ENCODE measurements around the gene DCAF7.

DCAF7 gene, protein sequence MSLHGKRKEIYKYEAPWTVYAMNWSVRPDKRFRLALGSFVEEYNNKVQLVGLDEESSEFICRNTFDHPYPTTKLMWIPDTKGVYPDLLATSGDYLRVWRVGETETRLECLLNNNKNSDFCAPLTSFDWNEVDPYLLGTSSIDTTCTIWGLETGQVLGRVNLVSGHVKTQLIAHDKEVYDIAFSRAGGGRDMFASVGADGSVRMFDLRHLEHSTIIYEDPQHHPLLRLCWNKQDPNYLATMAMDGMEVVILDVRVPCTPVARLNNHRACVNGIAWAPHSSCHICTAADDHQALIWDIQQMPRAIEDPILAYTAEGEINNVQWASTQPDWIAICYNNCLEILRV

DNA sequence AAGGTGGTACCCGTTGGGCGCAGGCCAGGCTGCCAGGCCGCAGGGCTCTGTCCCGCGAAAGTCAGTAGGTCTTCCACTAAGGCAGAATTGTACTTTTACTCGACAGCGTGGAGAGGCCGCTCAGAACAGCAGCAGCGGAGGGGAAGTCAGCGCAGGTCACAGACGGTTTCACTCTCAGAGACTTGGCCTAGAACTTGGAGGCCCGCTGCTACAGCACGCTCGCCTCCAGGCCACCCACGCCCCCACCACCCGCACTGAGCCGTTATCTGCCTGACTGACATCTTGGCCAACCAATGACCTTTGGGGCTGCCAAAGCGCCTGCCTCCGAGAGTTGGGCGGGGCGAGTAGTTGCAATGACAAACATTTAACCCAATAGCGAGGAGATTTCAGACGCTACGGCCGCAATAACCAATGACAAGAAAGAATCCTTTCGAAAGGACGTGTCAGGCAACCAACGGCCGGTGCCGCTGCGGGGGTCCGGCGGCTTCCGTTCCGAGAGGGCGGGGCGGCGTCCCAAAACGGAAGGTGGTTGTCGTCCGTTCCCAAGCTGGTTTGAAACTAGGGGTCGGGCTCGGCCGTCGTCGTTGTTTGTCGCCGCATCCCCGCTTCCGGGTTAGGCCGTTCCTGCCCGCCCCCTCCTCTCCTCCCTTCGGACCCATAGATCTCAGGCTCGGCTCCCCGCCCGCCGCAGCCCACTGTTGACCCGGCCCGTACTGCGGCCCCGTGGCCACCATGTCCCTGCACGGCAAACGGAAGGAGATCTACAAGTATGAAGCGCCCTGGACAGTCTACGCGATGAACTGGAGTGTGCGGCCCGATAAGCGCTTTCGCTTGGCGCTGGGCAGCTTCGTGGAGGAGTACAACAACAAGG is at the start of gene DCAF7:
Gene DCAF7, plus strand, starts transcription at position 532 of the 871 bp plus-strand sequence. Its CDS starts 201 bp downstream, at position 733.
- DNase-seq (ENCODE audit: low spot score): peak; percentile 99

GRCh38 chr17:63500543-63501390 is 49.5 kb upstream of the DCAF7 start:
- DNase-seq (ENCODE audit: low spot score): no peak

DNA sequence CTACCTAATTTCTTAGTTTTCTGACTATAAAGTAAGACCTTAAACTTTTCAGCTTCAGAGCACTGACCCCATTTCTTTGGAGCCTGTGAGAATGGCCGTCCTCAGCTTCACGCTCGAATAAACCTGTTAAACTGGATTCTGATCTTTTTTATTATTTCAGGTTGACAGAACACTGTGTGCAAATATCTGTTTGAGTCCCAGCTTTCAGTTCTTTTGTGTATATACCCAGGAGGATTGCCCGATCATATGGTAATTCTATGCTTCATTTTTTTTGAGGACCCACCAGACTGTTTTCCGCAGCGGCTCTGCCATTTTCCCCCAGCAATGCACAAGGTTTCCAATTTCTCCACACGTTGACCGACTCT is 47.0 kb upstream of the DCAF7 start:
- no peak for DNase-seq (ENCODE audit: low spot score)

DNA sequence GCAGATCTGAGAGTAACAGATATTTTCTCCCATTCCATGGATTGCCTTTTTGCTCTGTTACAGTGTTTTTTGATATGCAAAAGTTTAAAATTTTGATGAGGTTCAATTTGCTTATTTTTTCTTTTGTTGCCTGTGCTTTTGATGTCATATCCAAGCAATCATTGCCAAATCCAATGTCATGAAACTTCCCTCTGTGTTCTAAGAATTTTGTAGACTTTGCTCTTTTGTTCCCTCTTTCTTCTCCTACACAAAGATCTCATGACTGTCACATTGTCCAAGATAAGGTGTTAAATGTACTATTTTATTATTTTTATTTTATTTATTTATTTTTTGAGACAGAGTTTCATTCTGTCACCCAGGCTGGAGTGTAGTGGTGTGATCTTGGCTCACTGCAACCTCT is 46.0 kb upstream of the DCAF7 start:
- DNase-seq (ENCODE audit: low spot score): no peak

GRCh38 chr17:63505341-63505740 is 44.9 kb upstream of the DCAF7 start:
- no peak for DNase-seq (ENCODE audit: low spot score)

GRCh38 chr17:63506627-63507026 is 43.6 kb upstream of the DCAF7 start:
- no peak for DNase-seq (ENCODE audit: low spot score)

- DNase-seq (ENCODE audit: low spot score): no peak
Measured at GRCh38 chr17:63511331-63511730, 38.9 kb upstream of the DCAF7 start.

GRCh38 chr17:63512388-63512787 is 37.9 kb upstream of the DCAF7 start:
- DNase-seq (ENCODE audit: low spot score): no peak

- no peak for DNase-seq (ENCODE audit: low spot score)
Measured at GRCh38 chr17:63512896-63513644, 37.2 kb upstream of the DCAF7 start.

- no peak for DNase-seq (ENCODE audit: low spot score)
Measured at GRCh38 chr17:63514477-63514876, 35.8 kb upstream of the DCAF7 start.

DNA sequence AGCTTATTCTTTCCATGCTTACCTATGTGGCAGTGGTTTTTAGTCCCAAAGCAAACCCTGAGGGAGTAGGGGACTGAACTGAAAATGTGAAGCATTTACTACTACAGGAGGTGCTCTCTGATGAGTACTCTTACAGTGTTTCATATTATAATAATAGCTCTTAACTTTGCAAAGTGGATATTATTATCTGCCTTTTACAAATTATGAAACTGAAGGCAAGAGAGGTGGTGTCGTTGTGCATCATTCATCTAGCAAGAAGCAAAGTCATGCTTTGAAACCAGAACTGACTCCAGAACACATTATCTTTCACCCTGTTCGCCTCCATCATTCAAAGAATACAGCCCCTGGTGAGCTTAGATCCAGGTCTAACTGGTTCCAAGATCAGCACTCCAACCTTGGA is 35.3 kb upstream of the DCAF7 start:
- DNase-seq (ENCODE audit: low spot score): no peak

- DNase-seq (ENCODE audit: low spot score): no peak
Measured at GRCh38 chr17:63515426-63515825, 34.9 kb upstream of the DCAF7 start.

DNA sequence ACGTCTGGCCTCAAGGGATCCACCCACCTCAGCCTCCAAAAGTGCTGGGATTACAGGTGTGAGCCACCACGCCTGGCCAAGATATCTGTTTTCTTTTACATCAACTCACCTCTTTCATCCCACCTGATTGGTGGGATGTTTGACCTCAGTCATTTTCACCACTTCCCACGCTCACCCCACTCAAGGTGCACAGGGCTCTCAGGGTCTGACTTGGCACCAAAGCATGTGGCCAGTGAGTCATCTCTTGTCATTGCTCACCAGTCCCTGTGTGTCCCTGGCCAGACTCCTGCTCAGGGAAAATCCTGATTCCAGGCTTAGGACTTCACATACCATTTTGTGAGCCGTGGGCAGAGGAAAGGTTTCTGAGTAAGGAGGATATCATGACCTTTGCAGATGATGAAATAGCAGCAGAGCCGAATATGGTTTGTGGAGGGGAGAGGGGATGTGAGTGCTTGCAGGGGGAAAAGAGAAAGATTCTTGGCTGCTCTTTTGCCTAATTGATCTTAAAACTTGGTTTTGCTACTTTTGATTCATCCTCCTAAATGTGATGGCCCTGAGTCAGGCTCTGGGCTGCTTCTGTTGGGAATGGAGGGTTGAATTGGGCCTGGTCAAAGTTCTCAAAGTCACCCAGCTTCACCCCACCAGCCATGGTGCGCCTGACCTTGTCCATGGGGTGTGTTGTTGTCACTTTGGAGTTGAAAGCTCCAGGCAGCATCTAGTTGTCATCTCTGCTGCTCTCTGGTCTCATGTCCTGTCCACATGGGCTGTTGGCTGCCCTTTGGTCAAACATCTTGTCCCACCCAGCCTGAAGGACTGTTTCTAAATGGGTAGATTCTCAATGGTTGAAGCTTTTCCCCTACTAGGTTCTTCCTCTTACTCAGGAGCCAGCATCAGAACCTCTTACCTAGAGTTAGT is 33.1 kb upstream of the DCAF7 start:
- DNase-seq (ENCODE audit: low spot score): peak; percentile 38

DNA sequence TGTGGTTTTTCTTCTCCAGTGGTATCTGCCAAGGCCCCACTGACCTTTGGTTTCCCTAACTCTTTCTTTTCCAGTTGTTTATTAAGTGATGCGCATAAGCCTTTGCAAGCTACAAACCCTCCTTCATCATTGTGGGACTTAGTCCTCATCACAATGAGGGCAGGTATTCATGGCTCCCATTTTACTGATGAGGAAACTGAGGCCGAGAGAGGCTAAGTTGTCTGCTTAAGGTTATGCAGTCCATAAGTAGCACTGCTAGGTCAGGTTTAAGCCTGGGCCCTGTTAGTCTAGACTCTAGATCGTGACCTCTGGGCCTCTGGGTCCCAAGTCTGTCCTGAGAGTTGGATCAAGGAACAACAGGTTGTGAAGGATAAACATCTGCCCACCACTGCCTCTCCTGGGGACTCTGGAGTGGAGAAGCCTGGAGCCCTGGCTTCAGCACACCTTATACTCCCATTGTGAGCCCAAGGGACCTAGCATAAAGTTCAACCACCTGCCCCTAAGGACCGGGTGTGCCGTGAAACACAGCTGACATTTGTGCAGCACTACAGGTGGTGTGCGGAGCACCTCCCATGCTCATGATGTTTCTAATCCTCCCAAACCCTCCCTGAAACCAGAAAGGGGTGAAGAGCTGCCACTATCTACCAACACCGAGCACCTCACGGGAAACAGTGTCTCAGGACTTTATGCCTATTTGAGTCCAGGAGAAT is 32.3 kb upstream of the DCAF7 start:
- no peak for DNase-seq (ENCODE audit: low spot score)

DNA sequence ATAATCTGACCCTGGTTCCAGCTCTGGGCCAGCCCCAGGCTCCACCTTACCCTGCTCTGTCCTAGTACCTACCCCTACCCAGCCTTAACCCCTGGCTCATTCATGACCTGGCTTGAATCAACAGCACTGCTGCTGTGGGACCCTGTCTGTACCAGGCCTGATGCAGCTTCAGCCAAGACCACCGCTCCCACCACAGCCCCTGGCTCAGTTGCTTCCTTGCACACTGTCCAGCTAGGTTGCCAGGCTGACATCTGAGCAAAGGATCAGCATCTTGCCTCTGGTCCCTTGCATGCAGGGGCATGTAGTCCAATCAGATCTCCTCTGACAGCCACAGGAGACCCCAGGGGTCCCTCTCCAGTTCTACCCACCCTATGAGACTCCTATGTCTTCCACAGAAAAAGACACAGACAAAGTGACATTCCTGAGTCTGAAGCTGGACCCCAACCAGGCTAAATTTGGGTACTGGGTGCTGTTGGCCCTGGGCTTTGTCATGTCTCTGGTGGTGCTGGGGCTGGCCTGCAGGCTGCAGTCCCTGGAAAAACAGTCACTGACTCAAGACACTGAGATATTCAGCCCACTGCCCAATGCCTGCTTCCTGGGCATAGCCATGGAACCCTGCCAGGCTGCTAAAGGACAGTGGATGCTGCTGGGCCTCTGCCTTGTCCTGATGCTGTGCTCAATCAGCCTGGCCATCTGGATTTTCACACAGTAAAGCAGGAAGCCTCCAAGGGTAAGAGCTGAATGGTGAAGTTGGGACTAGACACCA is 31.0 kb upstream of the DCAF7 start:
- DNase-seq (ENCODE audit: low spot score): no peak

- DNase-seq (ENCODE audit: low spot score): no peak
Measured at GRCh38 chr17:63519972-63520882, 30.1 kb upstream of the DCAF7 start.

GRCh38 chr17:63523253-63523855 is 26.9 kb upstream of the DCAF7 start, which contains the start of gene KCNH6:
Gene KCNH6, plus strand, starts transcription at chr17:63523358. Its CDS starts 56 bp downstream, at chr17:63523414.
- no peak for DNase-seq (ENCODE audit: low spot score)

All from AG20443 (cell line).